ENCODE data around the gene GPER1.
"Not testable (repeated sequence)": the region's sequence is repeated elsewhere in the genome, so short reads cannot be mapped to it uniquely, and the experiment has no call there.

GPER1 gene

DNA sequence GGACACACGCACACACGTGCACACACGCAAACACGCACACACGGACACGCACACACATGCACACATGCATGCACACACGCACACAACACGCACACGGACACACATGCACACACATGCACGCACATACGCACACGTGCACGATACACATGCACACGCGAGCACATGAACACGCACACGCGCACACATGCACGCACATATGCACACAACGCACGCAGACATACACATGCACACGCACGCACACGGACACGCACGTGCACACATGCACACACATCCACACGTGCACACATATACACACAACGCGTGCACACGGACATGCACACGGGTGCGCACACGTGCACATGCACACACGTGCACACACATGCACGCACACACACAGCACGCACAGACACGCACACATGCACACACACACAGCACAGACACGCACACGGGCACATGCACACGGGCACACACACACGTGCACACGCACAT lies 17.3 kb upstream of the GPER1 start:
- no peak for DNase-seq (ENCODE audit: low spot score)

DNA sequence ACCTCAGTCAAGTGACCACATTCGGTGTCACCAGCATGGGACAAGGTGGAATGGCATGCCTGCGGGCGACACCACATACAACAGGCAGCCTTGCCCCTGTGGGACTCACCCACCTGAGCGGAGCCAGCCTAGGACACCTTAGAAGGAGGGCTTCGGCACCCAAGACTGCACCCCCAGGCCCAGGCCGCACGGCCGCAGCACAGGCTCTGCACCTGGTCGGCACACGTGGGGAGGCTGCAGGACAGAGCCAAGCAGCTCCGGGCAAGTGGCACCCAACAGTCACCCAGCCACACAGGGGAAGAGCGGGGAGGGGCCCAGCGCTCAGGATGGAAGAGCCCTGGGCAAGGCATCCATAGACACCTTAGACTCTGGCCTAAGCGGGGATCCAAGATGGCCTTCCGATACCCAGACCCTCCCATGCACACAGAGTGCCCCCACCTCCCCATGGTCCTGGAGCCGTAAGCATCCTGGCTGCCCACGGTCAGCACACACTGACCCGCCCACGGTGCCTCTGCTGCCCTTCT lies 16.1 kb upstream of the GPER1 start:
- no peak for DNase-seq (ENCODE audit: low spot score)

DNA sequence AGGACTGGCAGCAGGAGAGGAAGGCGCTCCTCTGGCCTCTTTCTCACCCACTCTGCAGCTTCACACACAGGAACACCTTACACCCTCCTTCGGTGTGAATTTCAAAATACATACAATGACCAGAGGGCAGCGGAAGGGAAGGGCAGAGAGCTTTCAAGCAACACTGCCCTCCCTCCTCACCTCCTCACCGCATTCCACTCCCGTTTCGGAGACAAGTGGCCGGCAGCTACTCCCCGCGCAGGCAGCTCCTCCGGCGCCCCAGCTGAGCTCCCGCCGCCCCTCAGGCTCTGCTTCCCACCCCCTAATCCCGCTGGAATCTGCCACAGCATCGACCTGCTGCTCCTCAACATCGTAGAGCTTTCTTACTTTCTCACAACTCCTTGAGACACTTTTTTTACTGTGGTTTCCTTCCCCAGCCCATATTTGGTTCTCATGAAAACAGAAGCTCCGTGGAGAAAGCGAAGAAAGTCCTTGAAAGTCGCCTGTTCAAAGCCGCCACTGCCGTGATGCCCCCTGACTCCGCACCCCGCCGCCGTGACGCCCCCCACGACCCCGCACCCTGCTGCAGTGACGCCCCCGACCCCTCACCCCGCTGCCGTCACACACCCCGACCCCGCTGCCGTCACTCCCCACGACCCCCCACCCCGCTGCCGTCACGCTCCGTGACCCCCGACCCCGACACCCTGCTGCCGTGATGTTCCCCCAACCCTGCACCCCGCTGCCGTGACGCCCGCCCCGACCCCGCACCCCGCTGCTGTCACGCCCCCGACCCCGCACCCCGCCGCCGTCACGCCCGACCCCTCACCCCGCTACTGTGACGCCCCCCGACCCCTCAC lies 14.6 kb upstream of the GPER1 start:
- no peak for DNase-seq (ENCODE audit: low spot score)

GRCh38 chr7:1074018-1074417 lies 13.9 kb upstream of the GPER1 start:
- not testable (repeated sequence) for DNase-seq (ENCODE audit: low spot score)

- DNase-seq (ENCODE audit: low spot score), result no peak
Measured at GRCh38 chr7:1074593-1075431, 13.1 kb upstream of the GPER1 start.

- no peak for DNase-seq (ENCODE audit: low spot score)
Measured at GRCh38 chr7:1076184-1077072, 11.5 kb upstream of the GPER1 start.

DNA sequence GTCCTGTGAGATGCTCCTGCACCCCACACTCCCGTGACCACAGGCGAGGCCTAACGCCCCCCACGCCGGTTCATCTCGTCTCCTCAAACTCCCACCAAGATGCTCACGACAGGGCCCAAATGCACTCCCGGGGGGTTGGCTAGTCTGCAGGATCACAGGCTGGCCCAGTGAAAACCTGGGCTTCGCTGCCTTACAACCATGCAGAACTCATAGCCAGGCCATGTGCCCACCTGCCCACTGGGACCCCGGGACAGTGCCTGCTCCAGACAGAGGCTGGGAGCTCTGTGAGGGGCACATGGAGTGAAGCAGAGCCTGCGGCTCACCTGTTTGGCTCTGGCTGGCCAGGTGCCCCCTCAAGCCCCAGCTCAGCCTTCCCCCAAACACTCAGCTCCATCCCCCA lies 9.4 kb upstream of the GPER1 start:
- no peak for DNase-seq (ENCODE audit: low spot score)

GRCh38 chr7:1078985-1079384 lies 8.9 kb upstream of the GPER1 start:
- no peak for DNase-seq (ENCODE audit: low spot score)

DNA sequence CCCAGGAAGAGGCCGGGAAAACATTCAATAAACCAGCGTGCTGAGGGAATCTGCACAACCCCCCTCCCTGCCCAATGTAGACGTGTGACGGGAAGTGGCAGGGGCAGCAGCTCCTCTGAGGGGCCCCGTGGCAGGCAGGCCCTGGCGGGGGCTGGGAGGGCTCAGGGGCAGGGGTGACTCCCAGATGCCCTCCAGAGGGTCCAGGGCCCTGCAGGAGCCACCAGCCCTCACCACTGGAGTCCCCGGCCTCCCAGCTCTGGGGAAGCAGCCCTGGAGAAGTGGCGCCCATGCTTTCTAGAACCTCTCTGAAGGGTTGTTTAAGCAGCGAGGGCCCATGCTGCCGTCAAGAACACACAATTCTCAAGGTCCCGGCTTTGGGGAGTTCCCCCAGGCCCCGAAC lies 8.4 kb upstream of the GPER1 start:
- DNase-seq (ENCODE audit: low spot score), result no peak

DNA sequence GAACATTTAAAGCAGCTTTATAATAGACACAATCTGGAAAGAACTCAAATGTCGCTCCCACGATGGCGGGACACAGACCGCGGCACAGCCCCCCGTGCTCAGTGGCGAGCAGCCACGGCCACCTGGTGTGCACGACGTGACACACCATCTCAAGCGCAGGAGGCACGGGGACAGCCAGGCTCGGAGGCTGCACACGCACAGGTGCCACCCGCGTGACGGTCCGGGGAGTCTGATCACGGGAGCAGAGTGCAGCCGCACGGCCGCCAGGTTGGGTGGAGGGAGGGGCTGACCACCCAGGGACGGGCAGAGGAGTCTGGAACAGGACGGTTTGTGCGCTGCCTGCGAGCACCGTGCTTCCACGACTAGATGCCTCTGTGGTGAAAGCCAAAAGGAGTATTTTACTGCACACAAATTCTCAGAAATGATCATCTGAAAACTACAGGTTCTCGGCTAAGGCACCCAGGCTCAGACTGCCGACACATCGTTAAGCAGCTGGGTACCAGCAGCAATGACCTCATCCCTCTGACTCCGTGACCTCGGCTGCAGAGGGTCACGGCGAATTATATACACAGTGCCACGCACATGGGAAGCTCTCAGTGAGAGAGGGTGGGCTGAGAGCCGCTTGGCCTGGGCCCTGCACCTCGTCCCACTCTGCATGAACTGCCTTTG lies 7.5 kb upstream of the GPER1 start:
- DNase-seq (ENCODE audit: low spot score), result no peak

DNA sequence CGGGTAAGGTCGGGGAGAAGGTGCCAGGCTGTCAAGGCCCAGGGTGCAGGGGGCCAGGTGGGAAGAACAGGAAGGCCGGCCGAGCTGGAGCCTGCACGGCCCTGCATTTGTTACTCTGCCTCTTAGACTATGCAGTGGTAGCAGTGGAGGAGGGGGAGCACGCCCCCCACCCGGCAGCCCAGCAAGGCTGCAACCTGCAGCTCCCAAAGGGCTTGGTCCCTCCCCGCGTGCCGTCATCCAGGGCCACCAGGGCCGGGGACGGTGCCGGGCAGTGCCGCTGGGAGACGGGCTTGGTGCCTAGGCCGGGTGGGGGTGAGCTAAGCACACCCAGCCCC lies 7.0 kb upstream of the GPER1 start:
- DNase-seq (ENCODE audit: low spot score), result no peak

DNA sequence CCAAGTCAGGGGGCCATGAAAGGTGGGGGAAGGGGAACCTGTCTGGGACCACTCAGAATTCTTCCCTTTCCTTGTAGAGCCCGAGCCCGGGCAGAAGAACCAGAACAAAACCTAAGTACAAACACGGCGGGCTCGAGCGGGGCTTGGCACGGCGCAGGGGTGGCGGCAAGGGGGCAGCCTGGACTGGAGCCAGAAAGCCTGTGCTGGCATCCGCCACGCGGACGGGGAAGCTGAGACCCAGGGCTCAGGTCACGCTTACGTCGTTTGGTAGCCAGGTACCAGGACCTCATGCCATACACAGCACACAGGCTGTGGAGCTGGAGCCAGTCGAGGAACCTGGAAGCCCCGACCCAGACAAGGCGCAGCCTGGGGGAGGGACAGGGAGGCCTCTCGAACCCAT lies 6.6 kb upstream of the GPER1 start:
- no peak for DNase-seq (ENCODE audit: low spot score)

- DNase-seq (ENCODE audit: low spot score), result no peak
Measured at GRCh38 chr7:1081931-1082401, 5.9 kb upstream of the GPER1 start.

DNA sequence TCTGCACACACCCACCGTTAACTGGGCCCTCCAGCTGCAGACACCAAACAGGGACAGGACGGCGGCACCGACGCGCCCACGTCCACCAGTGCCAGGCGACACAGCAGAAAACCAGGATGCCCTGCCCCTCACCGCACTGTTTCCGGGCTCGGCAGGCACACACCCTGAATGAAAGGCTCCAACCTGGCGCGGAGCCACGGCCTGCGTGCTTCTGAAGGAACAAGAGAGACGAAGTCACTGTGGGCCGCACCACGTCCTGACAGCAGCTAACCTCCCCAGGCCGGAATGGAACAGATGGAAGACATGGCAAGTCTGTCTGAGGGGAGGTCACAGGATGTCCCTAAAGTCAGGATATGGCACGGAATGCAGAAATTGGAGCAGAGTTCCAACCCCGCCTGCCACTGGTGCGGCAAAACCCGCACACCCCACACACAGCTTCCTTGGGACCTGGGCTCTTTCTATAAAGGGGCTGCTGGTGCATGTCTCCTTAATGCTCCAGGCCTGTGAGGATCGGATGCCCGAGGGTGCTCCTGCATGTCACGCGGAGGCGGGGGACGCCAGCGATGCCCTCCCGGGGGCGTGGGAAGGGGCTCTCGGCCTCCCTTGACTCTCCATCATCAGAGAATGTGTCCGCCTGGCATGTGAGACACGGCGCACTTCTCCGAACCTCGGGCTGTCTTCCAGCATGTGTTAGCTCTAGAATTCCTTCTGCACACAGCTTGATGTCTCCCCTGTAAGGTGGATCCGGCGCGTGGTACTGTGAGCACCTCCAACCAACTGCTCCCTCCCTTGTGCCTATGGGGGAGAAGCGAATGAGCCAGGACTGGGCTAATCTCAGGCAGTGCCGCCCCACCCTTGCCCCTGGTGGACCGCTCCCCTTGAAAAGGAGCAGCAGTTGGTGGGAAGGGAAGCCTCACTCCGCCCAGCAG lies 3.9 kb upstream of the GPER1 start:
- DNase-seq (ENCODE audit: low spot score), result no peak

DNA sequence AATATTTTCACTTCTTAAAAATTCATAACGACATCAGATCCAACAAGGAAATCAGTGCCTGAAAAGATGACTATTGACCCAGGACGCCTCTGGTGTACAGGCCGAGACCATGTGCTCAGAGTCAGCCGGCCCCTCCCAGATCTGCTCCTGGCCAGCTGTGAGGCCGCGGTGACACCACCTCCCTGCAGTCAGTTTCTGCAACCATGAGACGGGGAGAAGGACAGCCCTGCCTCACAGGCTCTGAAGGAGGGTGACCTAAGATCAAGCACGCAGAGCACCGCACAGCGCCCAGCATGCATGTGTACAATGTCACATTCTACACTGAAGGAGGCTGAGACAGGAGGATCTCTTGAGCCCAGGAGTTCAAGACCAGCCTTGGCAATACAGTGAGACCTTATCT lies 2.6 kb upstream of the GPER1 start:
- no peak for DNase-seq (ENCODE audit: low spot score)

DNA sequence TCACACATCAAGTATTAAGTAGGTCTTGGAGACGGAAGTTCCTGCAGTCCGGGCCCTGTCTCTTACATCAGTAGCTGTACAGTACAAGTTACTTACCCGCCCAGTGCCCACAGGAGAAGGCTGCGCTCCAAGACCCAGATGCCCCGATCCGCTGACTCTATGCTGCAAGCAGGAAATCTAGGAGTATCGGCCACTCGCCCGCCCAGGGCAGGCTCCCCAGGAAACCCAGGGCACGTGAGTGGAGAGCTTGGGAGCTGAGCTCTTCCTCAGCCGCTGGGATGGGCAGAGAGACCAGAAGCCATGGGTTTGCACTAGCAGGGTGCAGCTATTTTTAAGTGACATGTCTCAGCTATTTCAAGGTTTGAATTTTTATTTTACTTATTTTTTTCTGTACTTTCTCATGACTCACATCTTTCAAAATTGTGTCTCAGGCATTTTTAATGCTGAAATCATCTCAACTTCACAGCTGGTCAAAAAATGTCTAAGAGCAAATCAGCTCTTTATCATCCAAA lies 1.9 kb upstream of the GPER1 start:
- no peak for DNase-seq (ENCODE audit: low spot score)

DNA sequence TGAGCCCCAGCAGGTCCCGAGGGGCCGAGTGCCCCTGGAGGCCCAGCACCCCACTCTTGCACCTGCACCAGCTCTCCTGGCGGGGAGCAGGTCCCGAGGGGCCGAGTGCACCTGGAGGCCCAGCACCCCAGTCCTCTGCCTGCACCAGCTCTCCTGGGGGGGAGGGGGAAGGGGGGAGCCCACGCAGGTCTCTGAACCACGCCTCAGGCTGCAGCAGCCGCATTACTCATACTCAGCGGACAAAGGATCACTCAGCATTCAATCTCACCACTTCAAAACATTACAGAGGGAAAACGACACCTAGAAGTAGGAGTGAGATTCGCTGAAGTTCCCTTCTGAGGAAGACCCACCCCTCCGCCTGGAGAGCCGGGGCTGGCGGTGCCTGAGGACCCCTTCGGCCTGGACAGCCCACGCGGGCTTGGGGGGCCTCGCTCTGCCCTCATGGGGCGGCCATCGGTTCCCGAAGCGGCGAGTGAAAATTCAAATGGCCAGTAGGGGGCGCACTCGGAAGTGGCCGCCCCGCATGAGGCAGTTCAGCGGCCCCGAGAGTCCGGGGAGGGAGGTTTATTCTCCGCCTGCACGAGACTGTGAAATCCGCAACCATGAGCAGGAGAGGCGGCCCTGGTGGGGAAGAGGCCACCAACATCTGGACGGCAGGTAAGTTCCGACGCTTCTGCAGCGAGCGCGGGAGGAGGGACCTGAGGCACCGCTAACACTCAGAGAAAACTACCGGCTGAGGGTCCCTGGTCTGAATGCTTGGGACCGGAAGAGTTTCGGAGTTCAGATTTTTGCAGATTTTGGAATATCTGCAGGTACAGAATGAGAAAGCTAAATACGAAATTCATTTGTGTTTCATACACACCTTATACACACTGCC lies 1.1 kb upstream of the GPER1 start:
- DNase-seq (ENCODE audit: low spot score), result peak; percentile 86

GRCh38 chr7:1087465-1087814 lies 473 bp upstream of the GPER1 start:
- DNase-seq (ENCODE audit: low spot score), result no peak

DNA sequence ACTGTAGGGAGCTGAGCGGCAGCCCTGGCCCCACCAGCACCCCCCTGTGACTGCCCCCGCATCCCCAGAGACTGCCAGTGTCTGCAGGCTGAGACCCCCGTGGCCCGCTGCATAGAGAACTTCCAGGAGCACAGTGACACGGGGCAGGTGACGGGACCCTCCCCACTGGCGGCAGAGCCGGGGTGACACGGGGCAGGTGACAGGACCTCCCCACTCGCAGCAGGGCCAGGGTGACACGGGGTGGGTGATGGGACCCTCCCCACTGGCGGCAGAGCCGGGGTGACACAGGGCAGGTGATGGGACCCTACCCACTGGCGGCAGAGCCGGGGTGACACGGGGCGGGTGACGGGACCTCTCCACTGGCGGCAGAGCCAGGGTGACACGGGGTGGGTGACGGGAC lies 2.3 kb downstream of the GPER1 start:
- no peak for DNase-seq (ENCODE audit: low spot score)

Data from D341Med (cell line).